Measurements from ENCODE around the gene RPL21. TPM values are rescaled to one million over a fixed set of nuclear protein-coding genes. Genes with fewer than 3 reads are reported as not detected.
"Not testable (repeated sequence)": the region's sequence is repeated elsewhere in the genome, so short reads cannot be mapped to it uniquely, and the experiment has no call there.

RPL21 gene
- total RNA-seq, 2 experiments from 2014 or later: 784 to 807 TPM

GRCh38 chr13:27274631-27275030 lies 23.3 kb downstream of the RPL21 start:
- POLR2A ChIA-PET: interaction anchor here (0.5 to 1.3 kb wide), 3 partner anchors 18 to 192 kb away, joined by 3 to 6 read pairs (median 3); no protein-coding TSS in a partner anchor
- Mint-ChIP-seq H3K4me1 (ENCODE audit: low read depth) (peaks cover 12% of the 10 kb centered on the region), H3K27ac (no peak overlapping the region), H3K9me3 (ENCODE audit: insufficient read depth) (no peaks in the 10 kb centered on the region), H3K27me3 (ENCODE audit: low read depth) (peaks cover 38% of the 10 kb centered on the region), H3K4me3 (no peak overlapping the region), H3K36me3 (ENCODE audit: low read depth) (no peaks in the 10 kb centered on the region)
- DNase-seq: no peak
- ATAC-seq: no peak
- CTCF ChIA-PET: interaction anchor here (0.8 to 1.5 kb wide), 9 partner anchors 10 to 290 kb away, joined by 3 to 7 read pairs (median 3); no protein-coding TSS in a partner anchor

GRCh38 chr13:27276188-27276587 lies 24.8 kb downstream of the RPL21 start:
- CTCF ChIA-PET: no interaction called here
- peaks cover 7% of the 10 kb centered on the region for H3K4me1 Mint-ChIP-seq (ENCODE audit: low read depth)
- no peak overlapping the region for H3K27ac Mint-ChIP-seq
- no peak overlapping the region for H3K4me3 Mint-ChIP-seq
- H3K9me3 Mint-ChIP-seq (ENCODE audit: insufficient read depth): no peaks in the 10 kb centered on the region
- H3K36me3 Mint-ChIP-seq (ENCODE audit: low read depth): no peaks in the 10 kb centered on the region
- ATAC-seq (no peak), DNase-seq (no peak)
- POLR2A ChIA-PET: interaction anchor here (1.3 kb wide), 1 partner anchor 17 kb away, joined by 6 read pairs; no protein-coding TSS in a partner anchor
- peaks cover 35% of the 10 kb centered on the region for H3K27me3 Mint-ChIP-seq (ENCODE audit: low read depth)

GRCh38 chr13:27279506-27279905 lies 28.1 kb downstream of the RPL21 start:
- Mint-ChIP-seq H3K27me3 (ENCODE audit: low read depth) (peaks cover 14% of the 10 kb centered on the region), H3K9me3 (ENCODE audit: insufficient read depth) (no peaks in the 10 kb centered on the region), H3K4me3 (no peak overlapping the region), H3K4me1 (ENCODE audit: low read depth) (no peaks in the 10 kb centered on the region), H3K36me3 (ENCODE audit: low read depth) (no peaks in the 10 kb centered on the region), H3K27ac (no peak overlapping the region)
- no peak for DNase-seq
- ATAC-seq: no peak
- POLR2A ChIA-PET: no interaction called here
- CTCF ChIA-PET: interaction anchor here (1.0 to 1.2 kb wide), 3 partner anchors 9 to 83 kb away, joined by 3 to 4 read pairs (median 3); partner anchors contain the start of gene RASL11A

- Mint-ChIP-seq H3K4me1 (ENCODE audit: low read depth) (no peaks in the 10 kb centered on the region), H3K4me3 (no peak overlapping the region), H3K27ac (no peak overlapping the region), H3K27me3 (ENCODE audit: low read depth) (peaks cover 10% of the 10 kb centered on the region), H3K36me3 (ENCODE audit: low read depth) (no peaks in the 10 kb centered on the region), H3K9me3 (ENCODE audit: insufficient read depth) (no peaks in the 10 kb centered on the region)
- ChIA-PET POLR2A (no interaction called here), CTCF (interaction anchor here (1.0 to 1.6 kb wide), 2 partner anchors 10 to 295 kb away, joined by 4 read pairs; partner anchors contain the start of gene RASL11A)
- ATAC-seq (no peak), DNase-seq (no peak)
Measured at GRCh38 chr13:27280009-27280656, 28.8 kb downstream of the RPL21 start.

- H3K27me3 Mint-ChIP-seq (ENCODE audit: low read depth): peaks cover 7% of the 10 kb centered on the region
- ATAC-seq (no peak), DNase-seq (no peak)
- ChIA-PET CTCF (interaction anchor here (1.6 to 1.7 kb wide), 2 partner anchors 10 to 296 kb away, joined by 4 to 9 read pairs; partner anchors contain the start of gene RASL11A), POLR2A (no interaction called here)
- no peak overlapping the region for H3K27ac Mint-ChIP-seq
- no peaks in the 10 kb centered on the region for H3K36me3 Mint-ChIP-seq (ENCODE audit: low read depth)
- no peaks in the 10 kb centered on the region for H3K9me3 Mint-ChIP-seq (ENCODE audit: insufficient read depth)
- H3K4me1 Mint-ChIP-seq (ENCODE audit: low read depth): no peaks in the 10 kb centered on the region
- no peak overlapping the region for H3K4me3 Mint-ChIP-seq
Measured at GRCh38 chr13:27280841-27281240, 29.5 kb downstream of the RPL21 start.

- CTCF ChIA-PET: interaction anchor here (1.0 to 1.7 kb wide), 3 partner anchors 11 to 296 kb away, joined by 3 to 9 read pairs (median 4); partner anchors contain the start of gene RASL11A
Measured at GRCh38 chr13:27281420-27281819, 30.1 kb downstream of the RPL21 start.

GRCh38 chr13:27283906-27284493 lies 32.6 kb downstream of the RPL21 start:
- no peak overlapping the region for H3K4me3 Mint-ChIP-seq
- H3K27ac Mint-ChIP-seq: no peak overlapping the region
- H3K9me3 Mint-ChIP-seq (ENCODE audit: insufficient read depth): no peaks in the 10 kb centered on the region
- peak; percentile 36 for ATAC-seq
- ChIA-PET POLR2A (no interaction called here), CTCF (interaction anchor here (0.9 to 1.4 kb wide), 4 partner anchors 51 to 299 kb away, joined by 3 to 8 read pairs (median 4); no protein-coding TSS in a partner anchor)
- no peaks in the 10 kb centered on the region for H3K36me3 Mint-ChIP-seq (ENCODE audit: low read depth)
- DNase-seq: no peak
- H3K27me3 Mint-ChIP-seq (ENCODE audit: low read depth): no peaks in the 10 kb centered on the region
- no peaks in the 10 kb centered on the region for H3K4me1 Mint-ChIP-seq (ENCODE audit: low read depth)

More at GRCh38 chr13:27281420-27281819, 30.1 kb downstream of the RPL21 start:
- Mint-ChIP-seq H3K27ac (no peak overlapping the region), H3K36me3 (ENCODE audit: low read depth) (no peaks in the 10 kb centered on the region), H3K9me3 (ENCODE audit: insufficient read depth) (no peaks in the 10 kb centered on the region), H3K27me3 (ENCODE audit: low read depth) (peaks cover 3% of the 10 kb centered on the region), H3K4me1 (ENCODE audit: low read depth) (no peaks in the 10 kb centered on the region), H3K4me3 (no peak overlapping the region)
- no peak for DNase-seq
- POLR2A ChIA-PET: no interaction called here
- ATAC-seq: no peak

GRCh38 chr13:27288392-27288791 lies 37.0 kb downstream of the RPL21 start:
- Mint-ChIP-seq H3K36me3 (ENCODE audit: low read depth) (no peaks in the 10 kb centered on the region), H3K27me3 (ENCODE audit: low read depth) (no peaks in the 10 kb centered on the region), H3K9me3 (ENCODE audit: insufficient read depth) (no peaks in the 10 kb centered on the region), H3K4me3 (no peak overlapping the region), H3K4me1 (ENCODE audit: low read depth) (peaks cover 6% of the 10 kb centered on the region), H3K27ac (no peak overlapping the region)
- ChIA-PET CTCF (no interaction called here), POLR2A (interaction anchor here (0.6 kb wide), 1 partner anchor 263 kb away, joined by 3 read pairs; no protein-coding TSS in a partner anchor)
- DNase-seq (no peak), ATAC-seq (no peak)

GRCh38 chr13:27289011-27289665 lies 37.8 kb downstream of the RPL21 start:
- ChIA-PET POLR2A (interaction anchor here (0.6 kb wide), 1 partner anchor 263 kb away, joined by 3 read pairs; no protein-coding TSS in a partner anchor), CTCF (interaction anchor here (1.2 kb wide), 1 partner anchor 10 kb away, joined by 3 read pairs; no protein-coding TSS in a partner anchor)
- ATAC-seq (no peak), DNase-seq (no peak)
- Mint-ChIP-seq H3K27ac (no peak overlapping the region), H3K4me3 (no peak overlapping the region), H3K27me3 (ENCODE audit: low read depth) (no peaks in the 10 kb centered on the region), H3K36me3 (ENCODE audit: low read depth) (no peaks in the 10 kb centered on the region), H3K9me3 (ENCODE audit: insufficient read depth) (no peaks in the 10 kb centered on the region), H3K4me1 (ENCODE audit: low read depth) (peaks cover 13% of the 10 kb centered on the region)

GRCh38 chr13:27290715-27291114 lies 39.4 kb downstream of the RPL21 start:
- Mint-ChIP-seq H3K4me3 (no peak overlapping the region), H3K27me3 (ENCODE audit: low read depth) (no peaks in the 10 kb centered on the region), H3K4me1 (ENCODE audit: low read depth) (peaks cover 24% of the 10 kb centered on the region), H3K36me3 (ENCODE audit: low read depth) (no peaks in the 10 kb centered on the region), H3K9me3 (ENCODE audit: insufficient read depth) (no peaks in the 10 kb centered on the region), H3K27ac (no peak overlapping the region)
- no peak for DNase-seq
- ChIA-PET POLR2A (no interaction called here), CTCF (interaction anchor here (2.0 kb wide), 1 partner anchor 306 kb away, joined by 5 read pairs; no protein-coding TSS in a partner anchor)
- ATAC-seq: no peak

- ChIA-PET CTCF (interaction anchor here (0.8 to 2.0 kb wide), 2 partner anchors 21 to 307 kb away, joined by 3 to 5 read pairs; partner anchors contain the start of gene RASL11A), POLR2A (interaction anchor here (1.8 kb wide), 1 partner anchor 17 kb away, joined by 6 read pairs; no protein-coding TSS in a partner anchor)
- H3K27me3 Mint-ChIP-seq (ENCODE audit: low read depth); H3K27ac Mint-ChIP-seq; H3K4me3 Mint-ChIP-seq; ATAC-seq; DNase-seq; H3K36me3 Mint-ChIP-seq (ENCODE audit: low read depth); H3K9me3 Mint-ChIP-seq (ENCODE audit: insufficient read depth): not testable (repeated sequence)
- H3K4me1 Mint-ChIP-seq (ENCODE audit: low read depth): peaks cover 24% of the 10 kb centered on the region
Measured at GRCh38 chr13:27291967-27292366, 40.6 kb downstream of the RPL21 start.

Data from activated CD8-positive, alpha-beta T cell treated with anti-CD3 and anti-CD28 coated beads, Interleukin-2, amount 10 ng/mL, durations not matched to agents 7 days and 5 days (primary cell).